K562 (cell line): ENCODE data around the gene TYSND1. TPM values are rescaled to one million over a fixed set of nuclear protein-coding genes. Genes with fewer than 3 reads are reported as not detected.

Source experiments
- ATAC-seq: fragments of 200-7000 bp; cut with Tn5 transposase; 3 replicates; pipeline ENCODE4 v1.9.1; 2020; ENCODE audit warnings: moderate library complexity
- BruUV-seq: library from RNA; stranded (reverse); fragments of 400-500 nt; replicated peaks from 2 replicates; lab custom pipeline; 2021; lab: Mats Ljungman, UMichigan
- CTCF ChIA-PET: fragments of 300-600 bp; formaldehyde crosslinking; extraction: SDS; loops from one replicate; lab custom pipeline; 2021; ENCODE audit warnings: low intra/inter-chr PET ratio; lab: Yijun Ruan, JAX
- POLR2A ChIA-PET: fragments of 300-600, 350-650 bp; sonication (Branson Sonifier 250); formaldehyde crosslinking; extraction: SDS; loops from one replicate; lab custom pipeline; 2021; ENCODE audit warnings: antibody characterized with exemption, inconsistent platforms; lab: Yijun Ruan, JAX
- DNase-seq, 4 experiments: peaks; one replicate each; pipeline versions ENCODE4 v3.0.0 to v3.0.0-alpha.2; 2011 to 2018; ENCODE audit warnings: low spot score in 3 of 4, mixed read lengths in 3 of 4; ENCODE audit errors: extremely low read depth in 1 of 4
- FAIRE-seq: peaks from 2 replicates; lab custom pipeline; 2011; peaks lifted over from hg19 to GRCh38; lab: Jason Lieb, UNC
- H2AFZ ChIP-seq: 2 replicates; pipeline ENCODE4 v1.6.0; 2011; ENCODE audit warnings: low read depth, low read length, control low read depth, inconsistent platforms
- H3K27ac ChIP-seq: fragments of 200-600 bp; 3 replicates; pipeline ENCODE4 v1.8.0; 2011; ENCODE audit warnings: low read depth, mild to moderate bottlenecking, control low read depth, inconsistent platforms, low read length, moderate library complexity, mixed read lengths; ENCODE audit errors: extremely low read depth
- H3K27me3 ChIP-seq, 2 experiments: fragments of 300-600 bp in 1 of 2; 2 replicates in 1 of 2; 3 replicates in 1 of 2; pipeline versions ENCODE4 v1.6.0 to v1.8.0; 2011; ENCODE audit warnings: inconsistent platforms in 2 of 2, low read length in 2 of 2, mild to moderate bottlenecking in 1 of 2, mixed read lengths in 1 of 2, moderate library complexity in 1 of 2; ENCODE audit not compliant: control insufficient read depth in 2 of 2, insufficient read depth in 2 of 2
- H3K36me3 ChIP-seq: fragments of 300-600 bp; 3 replicates; pipeline ENCODE4 v1.8.0; 2011; ENCODE audit warnings: mild to moderate bottlenecking, low read length, inconsistent platforms; ENCODE audit not compliant: control insufficient read depth, insufficient read depth
- H3K4me1 ChIP-seq, 2 experiments: fragments of 200-600 bp in 1 of 2; replicated peaks in 1 of 2; 2 replicates in 1 of 2; 3 replicates in 1 of 2; pipeline versions ENCODE4 v1.5.1 to v1.8.0; 2011; ENCODE audit warnings: inconsistent platforms in 2 of 2, low read length in 2 of 2, mild to moderate bottlenecking in 1 of 2, mixed read lengths in 1 of 2, moderate library complexity in 1 of 2; ENCODE audit not compliant: control insufficient read depth in 2 of 2, insufficient read depth in 2 of 2
- H3K4me2 ChIP-seq: 2 replicates; pipeline ENCODE4 v1.6.1; 2011; ENCODE audit warnings: low read length, control low read depth, inconsistent platforms, mixed read lengths; ENCODE audit not compliant: insufficient read depth
- H3K4me3 ChIP-seq: fragments of 200-600 bp; sonication (generic), shearing (Covaris generic); 2 replicates; pipeline ENCODE4 v1.5.1; 2016; ENCODE audit warnings: control low read depth, inconsistent platforms
- H3K79me2 ChIP-seq: fragments of 200-600 bp; 3 replicates; pipeline ENCODE4 v1.8.0; 2011; ENCODE audit warnings: low read length, inconsistent platforms; ENCODE audit not compliant: control insufficient read depth, insufficient read depth
- H3K9ac ChIP-seq, 2 experiments: 2 replicates each; pipeline versions ENCODE4 v1.6.0 to v1.6.1; 2011; ENCODE audit warnings: low read depth in 2 of 2, low read length in 2 of 2, control low read depth in 1 of 2, inconsistent platforms in 1 of 2, mild to moderate bottlenecking in 1 of 2, mixed read lengths in 1 of 2; ENCODE audit not compliant: insufficient read depth in 1 of 2
- H3K9me1 ChIP-seq: one replicate; pipeline ENCODE4 v1.6.0; 2011; ENCODE audit warnings: inconsistent platforms, mild to moderate bottlenecking, low read length, moderate library complexity; ENCODE audit not compliant: control insufficient read depth, insufficient read depth
- H3K9me3 ChIP-seq: replicated peaks from 2 replicates; pipeline ENCODE4 v1.5.1; 2011; ENCODE audit warnings: low read depth, low read length, inconsistent platforms; ENCODE audit not compliant: control insufficient read depth, insufficient read depth
- H4K20me1 ChIP-seq: replicated peaks from 2 replicates; pipeline ENCODE4 v1.6.1; 2011; ENCODE audit warnings: low read length, inconsistent platforms, mixed read lengths; ENCODE audit not compliant: control insufficient read depth, insufficient read depth
- AFF1 ChIP-seq, 2 experiments: fragments of 450-650 bp; IDR thresholded peaks; 2 replicates each; pipeline ENCODE4 v1.6.1; 2018; ENCODE audit warnings: mild to moderate bottlenecking in 2 of 2, low read depth in 1 of 2; ENCODE audit not compliant: partially characterized antibody in 2 of 2
- CBFA2T2 ChIP-seq: fragments of 450-650 bp; conservative IDR thresholded peaks from 2 replicates; pipeline ENCODE4 v1.6.1; 2017; ENCODE audit warnings: mild to moderate bottlenecking
- DACH1 ChIP-seq: fragments of 450-650 bp; IDR thresholded peaks from 2 replicates; pipeline ENCODE4 v1.6.1; 2018; ENCODE audit not compliant: partially characterized antibody
- EGR1 ChIP-seq: fragments of 450-650 bp; conservative IDR thresholded peaks from 2 replicates; pipeline ENCODE4 v1.6.1; 2017; ENCODE audit warnings: mild to moderate bottlenecking
- ELF4 ChIP-seq: fragments of 450-650 bp; formaldehyde crosslinking; IDR thresholded peaks from 2 replicates; pipeline ENCODE4 v1.4.0; 2022; ENCODE audit warnings: missing genetic modification characterization
- EWSR1 ChIP-seq: fragments of 450-650 bp; IDR thresholded peaks from 2 replicates; pipeline ENCODE4 v1.6.1; 2018; ENCODE audit warnings: borderline replicate concordance, mild to moderate bottlenecking, low read depth, moderate library complexity; ENCODE audit not compliant: partially characterized antibody
- NEUROD1 ChIP-seq: fragments of 150-350 bp; IDR thresholded peaks from 2 replicates; pipeline ENCODE4 v1.6.1; 2014; ENCODE audit warnings: borderline replicate concordance, low read length, low read depth; ENCODE audit not compliant: partially characterized antibody
- SMAD2 ChIP-seq: fragments of 150-350 bp; IDR thresholded peaks from 2 replicates; pipeline ENCODE4 v1.6.1; 2014; ENCODE audit warnings: low read depth, mild to moderate bottlenecking, low read length
- SRSF7 ChIP-seq: fragments of 200-400 bp; formaldehyde crosslinking; optimal IDR thresholded peaks from 2 replicates; pipeline ENCODE3; 2017; ENCODE audit warnings: mild to moderate bottlenecking, low read depth, low read length
- ZBTB1 ChIP-seq: sonication (generic); formaldehyde crosslinking; IDR thresholded peaks from 2 replicates; pipeline ENCODE4 v1.8.1; 2023; ENCODE audit warnings: missing genetic modification reagents, low read depth, mild to moderate bottlenecking, borderline replicate concordance
- ZKSCAN1 ChIP-seq: fragments of 150-350 bp; IDR thresholded peaks from 2 replicates; pipeline ENCODE4 v1.6.1; 2016; ENCODE audit warnings: low read depth, low read length
- ZNF224 ChIP-seq: sonication (generic); formaldehyde crosslinking; IDR thresholded peaks from 2 replicates; pipeline ENCODE4 v1.8.0; 2022; ENCODE audit warnings: mild to moderate bottlenecking, missing genetic modification reagents
- ZNF699 ChIP-seq: fragments of 250-450 bp; sonication (Bioruptor Pico); IDR thresholded peaks from 2 replicates; pipeline ENCODE4 v1.8.0; 2021; ENCODE audit warnings: mild to moderate bottlenecking, moderate library complexity; ENCODE audit not compliant: insufficient replicate concordance
- ZNF75A ChIP-seq: fragments of 450-650 bp; formaldehyde crosslinking; IDR thresholded peaks from 2 replicates; pipeline ENCODE4 v1.4.0; 2020; ENCODE audit warnings: mild to moderate bottlenecking
- WGBS: fragments of 100-300 bp; shearing (Covaris generic); methylation state at CpG from one replicate; pipeline ENCODE4 v1.1.6; 2016; ENCODE audit warnings: low coverage, mixed read lengths; ENCODE audit not compliant: insufficient coverage; ENCODE audit errors: missing lambda C conversion rate; 5-methylcytosine and 5-hydroxymethylcytosine counted together
- in situ Hi-C: fragments of 300-500 bp; cut with MboI; formaldehyde crosslinking; loops from 4 replicates; pipeline ENCODE4 v1.15.0; 2018; ENCODE audit warnings: inconsistent platforms, mixed read lengths
- intact Hi-C: fragments of 100-400 bp; cut with micrococcal nuclease; formaldehyde crosslinking; loops from 2 replicates; pipeline ENCODE4 v1.14.2; 2022
- polyA plus RNA-seq, 8 experiments: library from polyadenylated mRNA; depleted of rRNA in 4 of 8; stranded (reverse) in 5 of 8; unstranded in 3 of 8; fragments of >200 nt; fragmentation: Nextera tagmentation in 2 of 8; fragmentation: Illumina TruSeq in 1 of 8; extraction: Ambion mirVana in 2 of 8; extraction: Trizol in 1 of 8; gene quantifications; 2 replicates each; pipeline versions ENCODE4 v1.2.1 to v1.2.3, GENCODE V29; 2011 to 2014; ENCODE audit warnings: inconsistent platforms in 1 of 8, missing spikeins in 1 of 8
- total RNA-seq, 7 experiments: library from RNA; depleted of rRNA in 6 of 7; stranded (reverse); fragments of >200 nt in 6 of 7; fragmentation: Illumina TruSeq in 2 of 7; extraction: Trizol in 2 of 7; gene quantifications; 2 replicates each; pipeline versions ENCODE4 v1.2.1 to v1.2.3, GENCODE V29; 2011 to 2021; ENCODE audit warnings: low replicate concordance in 1 of 7
- TF ChIP-seq, protein P1 (sequence below): sonication (generic); formaldehyde crosslinking; IDR thresholded peaks from 2 replicates; pipeline ENCODE4 v1.8.0; 2022; ENCODE audit warnings: mild to moderate bottlenecking, missing genetic modification reagents

The TYSND1 gene
- total and polyA plus RNA-seq, 9 of the 15 experiments (the other 6 are each of a cell fraction or from before 2014, with no cell fraction given): 0.60 to 2.0 (median 1.3) TPM

GRCh38 chr10:70186571-70186970 lies 40.1 kb upstream of the TYSND1 start:
- Histone ChIP-seq H3K79me2 (no peaks in the 10 kb centered on the region), H2AFZ (no peak overlapping the region), H3K9ac (no peak overlapping the region), H3K27me3 (peaks cover 11 to 16% of the 10 kb centered on the region in 2 experiments), H4K20me1 (no peaks in the 10 kb centered on the region), H3K4me3 (no peak overlapping the region), H3K9me1 (no peaks in the 10 kb centered on the region), H3K4me2 (no peak overlapping the region), H3K36me3 (no peaks in the 10 kb centered on the region), H3K27ac (no peak overlapping the region), H3K4me1 (no peaks in the 10 kb centered on the region), H3K9me3 (no peaks in the 10 kb centered on the region)
- WGBS: 34% methylated on average over 3 of the region's 3 CpGs
- intact Hi-C loops: no loop called here
- ChIA-PET POLR2A (no interaction called here), CTCF (no interaction called here)
- FAIRE-seq: no peak
- ATAC-seq: no peak
- in situ Hi-C loops: no loop called here
- no TSS peak for BruUV-seq
- no peak for DNase-seq
- TF ChIP-seq AFF1 (IDR thresholded peaks at IDR 0.05; ENCODE audit: low read depth in 1 of 2, partially characterized antibody in 2 of 2) (no peak), ZBTB1 (no peak), ZNF75A (CRISPR knock-in tag) (no peak), ZNF699 (CRISPR knock-in tag) (no peak), SMAD2 (no peak), EGR1 (no peak), ELF4 (no peak), EWSR1 (no peak), ZKSCAN1 (no peak), NEUROD1 (no peak), ZNF224 (no peak), CBFA2T2 (no peak), SRSF7 (no peak), DACH1 (no peak)
- TF ChIP-seq, protein P1, sequence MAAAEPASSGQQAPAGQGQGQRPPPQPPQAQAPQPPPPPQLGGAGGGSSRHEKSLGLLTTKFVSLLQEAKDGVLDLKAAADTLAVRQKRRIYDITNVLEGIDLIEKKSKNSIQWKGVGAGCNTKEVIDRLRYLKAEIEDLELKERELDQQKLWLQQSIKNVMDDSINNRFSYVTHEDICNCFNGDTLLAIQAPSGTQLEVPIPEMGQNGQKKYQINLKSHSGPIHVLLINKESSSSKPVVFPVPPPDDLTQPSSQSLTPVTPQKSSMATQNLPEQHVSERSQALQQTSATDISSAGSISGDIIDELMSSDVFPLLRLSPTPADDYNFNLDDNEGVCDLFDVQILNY (CRISPR knock-in tag): no peak
